Breast epithelium (tissue), 3 donors: ENCODE results near the gene NDUFC2.

Experiments used
- CTCF ChIP-seq, 3 donors: fragments of 450-650 bp; IDR thresholded peaks; one replicate each; pipeline ENCODE4 v1.5.1; 2016 to 2017; ENCODE audit warnings: antibody characterized with exemption in 3 of 3, mild to moderate bottlenecking in 3 of 3, moderate library complexity in 3 of 3
- POLR2A ChIP-seq: fragments of 450-650 bp; IDR thresholded peaks from one replicate; pipeline ENCODE4 v1.6.1; 2016; ENCODE audit warnings: antibody characterized with exemption, mild to moderate bottlenecking, moderate library complexity
- POLR2AphosphoS5 ChIP-seq, 3 donors: sonication (generic); formaldehyde crosslinking; IDR thresholded peaks; one replicate each; pipeline ENCODE4 v1.6.1; 2017; ENCODE audit warnings: antibody characterized with exemption in 3 of 3

- TF ChIP-seq CTCF (IDR thresholded peaks at IDR 0.05) (no peak), POLR2AphosphoS5 (IDR thresholded peaks at IDR 0.05) (no peak), POLR2A (no peak)
Measured at GRCh38 chr11:78037825-78038620, 41.6 kb downstream of the NDUFC2 start.
